ENCODE results near the gene SALL2. TPM values are rescaled to one million over a fixed set of nuclear protein-coding genes. Genes with fewer than 3 reads are reported as not detected.
A peak's percentile ranks its signal among the peaks of the same experiment; 100 is the strongest.

Gene SALL2
- total RNA-seq, 1 donor = 3.3 TPM

DNA sequence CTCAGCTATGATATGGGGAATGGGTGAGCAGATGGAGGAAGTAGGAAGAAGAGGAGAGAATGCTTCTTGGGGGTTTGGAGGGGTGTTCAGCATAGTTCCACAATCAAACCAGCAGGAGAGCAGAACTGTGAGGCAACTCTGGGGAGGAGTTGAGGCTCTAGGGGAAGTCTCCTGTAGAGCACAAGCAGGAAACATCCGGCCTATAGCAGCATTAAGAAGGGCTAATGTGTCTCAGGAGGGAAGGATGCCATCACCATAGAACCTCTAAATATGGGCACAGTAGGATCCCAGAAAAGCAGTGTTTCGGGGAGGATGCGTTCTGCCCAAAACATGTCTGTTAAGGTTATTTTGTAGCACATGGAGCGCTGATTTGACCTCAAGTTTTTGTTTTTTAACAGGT, 8.4 kb upstream of the SALL2 start:
- no peaks in the 10 kb centered on the region for H3K4me1 ChIP-seq (ENCODE audit: insufficient read depth, low read length)
- peaks cover 61% of the 10 kb centered on the region for H3K27me3 ChIP-seq (ENCODE audit: insufficient read depth, low read length)
- no peak overlapping the region for H3K4me2 ChIP-seq (ENCODE audit: insufficient read depth, low read length)
- no peak overlapping the region for H3K27ac ChIP-seq (ENCODE audit: low read depth, low read length)
- no peak for DNase-seq (ENCODE audit: insufficient read length, low spot score, missing footprints)
- H4K20me1 ChIP-seq (ENCODE audit: insufficient read depth, low read length) = no peaks in the 10 kb centered on the region
- TF ChIP-seq CTCF (IDR thresholded peaks at IDR 0.05; ENCODE audit: extremely low read depth, low read depth, low read length) = no peak
- H3K36me3 ChIP-seq (ENCODE audit: insufficient read depth, low read length) = no peaks in the 10 kb centered on the region
- no peak overlapping the region for H2AFZ ChIP-seq (ENCODE audit: low read length)
- H3K9me3 ChIP-seq (ENCODE audit: low read depth, low read length) = no peaks in the 10 kb centered on the region
- H3K4me3 ChIP-seq (ENCODE audit: insufficient read depth, low read length) = no peak overlapping the region
- no peaks in the 10 kb centered on the region for H3K79me2 ChIP-seq (ENCODE audit: insufficient read depth, low read length)

DNA sequence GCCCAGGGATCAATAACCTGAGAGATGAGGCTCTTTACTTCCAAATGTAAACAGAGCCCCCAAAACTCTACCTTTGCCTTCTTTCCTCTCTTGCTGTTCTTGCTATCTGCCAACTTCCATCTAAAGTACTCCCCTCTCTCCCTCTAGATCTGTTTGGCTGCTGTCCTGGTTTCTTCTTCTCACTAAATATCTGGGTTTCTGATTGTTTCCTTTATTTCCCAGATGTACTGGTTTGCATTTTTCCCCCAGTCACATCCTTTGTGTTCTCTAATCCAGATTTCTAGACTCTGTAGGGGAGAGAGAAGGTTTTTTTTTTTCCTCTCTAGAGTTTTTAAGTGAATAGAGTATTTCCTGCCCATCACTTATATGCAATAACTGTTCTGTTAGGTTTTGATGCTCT, 7.1 kb upstream of the SALL2 start:
- Histone ChIP-seq H3K27ac (ENCODE audit: low read depth, low read length) (no peak overlapping the region), H2AFZ (ENCODE audit: low read length) (no peak overlapping the region), H3K27me3 (ENCODE audit: insufficient read depth, low read length) (peaks cover 58% of the 10 kb centered on the region), H3K4me2 (ENCODE audit: insufficient read depth, low read length) (no peak overlapping the region), H4K20me1 (ENCODE audit: insufficient read depth, low read length) (no peaks in the 10 kb centered on the region), H3K36me3 (ENCODE audit: insufficient read depth, low read length) (no peaks in the 10 kb centered on the region), H3K79me2 (ENCODE audit: insufficient read depth, low read length) (no peaks in the 10 kb centered on the region), H3K4me1 (ENCODE audit: insufficient read depth, low read length) (no peaks in the 10 kb centered on the region), H3K4me3 (ENCODE audit: insufficient read depth, low read length) (no peak overlapping the region), H3K9me3 (ENCODE audit: low read depth, low read length) (no peaks in the 10 kb centered on the region)
- no peak for TF ChIP-seq CTCF (IDR thresholded peaks at IDR 0.05; ENCODE audit: extremely low read depth, low read depth, low read length)
- DNase-seq (ENCODE audit: insufficient read length, low spot score, missing footprints) = no peak

DNA sequence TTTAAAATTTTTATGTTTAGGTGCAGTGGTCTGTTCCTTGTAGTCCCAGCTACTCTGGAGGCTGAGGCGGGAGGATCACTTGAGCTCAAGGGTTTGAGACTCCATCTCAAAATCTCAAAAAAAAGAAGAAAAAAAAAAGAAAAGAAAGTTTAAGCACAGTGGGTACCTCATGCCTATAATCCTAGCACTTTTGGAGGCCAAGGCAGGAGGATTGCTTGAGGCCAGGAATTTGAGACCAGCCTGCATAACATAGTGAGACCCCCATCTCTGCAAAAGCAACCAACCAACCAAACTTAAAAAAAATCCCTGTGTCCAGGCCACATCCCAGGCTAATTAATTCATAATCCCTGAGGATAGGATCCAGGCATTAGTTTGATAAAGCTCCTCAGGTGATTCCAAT, 3.4 kb upstream of the SALL2 start:
- peaks cover 4% of the 10 kb centered on the region for H3K4me1 ChIP-seq (ENCODE audit: insufficient read depth, low read length)
- no peaks in the 10 kb centered on the region for H3K9me3 ChIP-seq (ENCODE audit: low read depth, low read length)
- no peak overlapping the region for H2AFZ ChIP-seq (ENCODE audit: low read length)
- H4K20me1 ChIP-seq (ENCODE audit: insufficient read depth, low read length) = no peaks in the 10 kb centered on the region
- H3K4me2 ChIP-seq (ENCODE audit: insufficient read depth, low read length) = no peak overlapping the region
- TF ChIP-seq CTCF (IDR thresholded peaks at IDR 0.05; ENCODE audit: extremely low read depth, low read depth, low read length) = no peak
- H3K4me3 ChIP-seq (ENCODE audit: insufficient read depth, low read length) = no peak overlapping the region
- DNase-seq (ENCODE audit: insufficient read length, low spot score, missing footprints) = no peak
- H3K27me3 ChIP-seq (ENCODE audit: insufficient read depth, low read length) = peaks cover 29% of the 10 kb centered on the region
- H3K79me2 ChIP-seq (ENCODE audit: insufficient read depth, low read length) = no peaks in the 10 kb centered on the region
- H3K27ac ChIP-seq (ENCODE audit: low read depth, low read length) = no peak overlapping the region
- no peaks in the 10 kb centered on the region for H3K36me3 ChIP-seq (ENCODE audit: insufficient read depth, low read length)

DNA sequence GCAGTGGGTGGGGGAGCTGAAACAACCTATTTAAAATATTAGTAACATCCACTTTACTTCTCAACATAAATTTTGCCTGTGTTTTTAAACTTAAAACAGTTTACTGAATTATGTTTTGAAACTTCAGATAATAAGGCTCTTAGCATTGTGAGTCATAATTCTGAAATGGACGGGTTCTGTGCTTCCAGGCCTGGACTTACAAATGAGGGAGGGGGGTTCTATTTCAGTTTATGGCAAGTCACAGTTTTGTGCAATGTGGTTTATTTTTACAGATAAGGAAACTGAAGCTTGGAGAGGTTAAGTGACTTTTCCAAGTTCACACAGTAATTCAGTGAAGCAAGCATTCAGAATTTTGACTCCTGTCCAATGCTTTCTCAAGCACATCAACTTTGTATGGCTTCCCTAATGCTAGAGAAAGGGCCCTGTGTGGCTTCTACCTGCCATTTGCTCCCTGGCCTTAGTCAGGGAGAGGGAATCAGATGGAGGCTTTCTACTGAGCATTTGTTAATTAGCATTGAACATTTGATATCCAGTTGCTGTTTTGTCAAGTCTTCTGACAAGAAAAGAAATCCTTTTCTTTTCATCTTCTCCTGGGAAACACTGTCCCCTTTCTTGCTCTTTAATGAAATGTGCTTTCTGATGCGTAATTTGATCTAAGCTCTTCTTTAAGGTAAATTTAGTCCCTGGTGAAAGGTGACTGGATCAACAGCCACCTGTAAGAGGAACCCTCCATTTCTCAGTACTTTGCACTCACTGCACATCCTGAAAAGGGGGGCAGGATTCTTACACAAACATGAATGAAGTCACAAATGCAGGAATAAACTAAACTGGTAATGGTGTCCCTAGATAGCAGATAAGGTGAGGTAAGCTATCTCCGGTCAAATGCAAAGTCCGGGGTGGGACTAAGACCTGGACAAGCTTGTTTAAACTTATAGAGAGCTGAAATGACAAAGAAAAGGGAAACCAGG, 2.5 kb upstream of the SALL2 start:
- peak; percentile 25 for DNase-seq (ENCODE audit: insufficient read length, low spot score, missing footprints)
- peaks cover 4% of the 10 kb centered on the region for H3K4me1 ChIP-seq (ENCODE audit: insufficient read depth, low read length)

More for the DNA sequence above, 2.5 kb upstream of the SALL2 start:
- Histone ChIP-seq H3K27me3 (ENCODE audit: insufficient read depth, low read length) (peaks cover 21% of the 10 kb centered on the region), H3K9me3 (ENCODE audit: low read depth, low read length) (no peaks in the 10 kb centered on the region), H4K20me1 (ENCODE audit: insufficient read depth, low read length) (no peaks in the 10 kb centered on the region), H3K4me3 (ENCODE audit: insufficient read depth, low read length) (no peak overlapping the region), H3K36me3 (ENCODE audit: insufficient read depth, low read length) (no peaks in the 10 kb centered on the region), H3K79me2 (ENCODE audit: insufficient read depth, low read length) (no peaks in the 10 kb centered on the region), H3K27ac (ENCODE audit: low read depth, low read length) (no peak overlapping the region), H2AFZ (ENCODE audit: low read length) (no peak overlapping the region), H3K4me2 (ENCODE audit: insufficient read depth, low read length) (no peak overlapping the region)
- no peak for TF ChIP-seq CTCF (IDR thresholded peaks at IDR 0.05; ENCODE audit: extremely low read depth, low read depth, low read length)

Data from osteoblast (primary cell).